Fibroblast of lung (primary cell): ENCODE measurements around the gene MXI1.

ENCODE experiments used
- CTCF ChIP-seq, 2 donors: IDR thresholded peaks in 1 of 2; conservative IDR thresholded peaks in 1 of 2; 1 replicate in 1 of 2; 2 replicates in 1 of 2; pipeline ENCODE4 v1.5.1; 2011 to 2012; ENCODE audit warnings: low read length in 2 of 2, control low read depth in 1 of 2, inconsistent platforms in 1 of 2, low read depth in 1 of 2, mild to moderate bottlenecking in 1 of 2
- EZH2 ChIP-seq: IDR thresholded peaks from 2 replicates; pipeline ENCODE4 v1.5.1; 2012; ENCODE audit warnings: low read length, control low read depth, mild to moderate bottlenecking; ENCODE audit errors: missing control alignments

- TF ChIP-seq CTCF (conservative IDR thresholded peaks at IDR 0.05 in 1 of 2, IDR thresholded peaks at IDR 0.05 in 1 of 2; ENCODE audit: low read depth in 1 of 2, low read length in 2 of 2) (no peak), EZH2 (no peak)
Measured at GRCh38 chr10:110168601-110169481, 38.6 kb upstream of the MXI1 start.
